NCI-H1930 (cell line): ENCODE data around the gene RFTN1.

Experiments used
- DNase-seq, 2 experiments: peaks; one replicate each; lab custom pipeline; 2025; lab: John Stamatoyannopoulos, UW

RFTN1 gene

GRCh38 chr3:16404349-16404895, 109.1 kb downstream of the RFTN1 start:
- no peak for DNase-seq

DNA sequence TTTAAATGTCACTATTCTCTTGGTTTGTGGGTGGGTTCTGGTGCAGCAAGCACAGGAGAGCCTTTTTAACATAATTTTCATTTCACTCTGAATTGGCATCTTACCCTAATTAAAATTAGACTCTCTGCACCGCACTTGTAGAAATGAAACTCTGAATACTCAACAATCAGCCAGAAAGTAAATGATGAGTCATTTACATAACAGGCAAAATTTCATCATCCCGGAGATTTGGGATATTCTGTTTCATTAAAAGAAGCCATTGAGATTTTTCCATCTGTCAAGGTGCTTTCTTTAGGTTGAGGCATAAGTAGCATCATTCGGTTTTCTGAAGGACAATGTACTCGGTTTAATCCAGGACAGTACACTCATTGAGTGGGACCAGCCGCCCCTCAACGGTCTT, 111.0 kb downstream of the RFTN1 start:
- no peak for DNase-seq

DNA sequence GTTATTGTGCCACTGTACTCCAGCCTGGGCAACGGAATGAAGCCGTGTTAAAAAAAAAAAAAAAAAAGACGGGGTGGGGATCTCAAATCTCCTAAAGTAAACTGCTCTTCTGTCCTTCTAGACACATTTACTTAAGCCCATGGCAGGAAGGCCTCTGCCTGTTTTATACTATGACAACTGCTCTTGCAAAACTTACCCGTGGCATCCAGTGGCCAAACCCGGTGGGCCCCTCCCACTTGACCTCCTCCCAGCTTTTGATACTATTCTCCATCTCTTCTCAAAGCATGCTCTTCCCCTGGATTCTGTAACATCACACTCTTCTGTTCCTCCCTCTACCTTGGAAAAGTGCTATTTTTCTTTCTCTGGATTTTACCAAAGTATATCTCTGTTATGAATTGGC, 112.2 kb downstream of the RFTN1 start:
- no peak for DNase-seq

GRCh38 chr3:16400106-16400931, 113.2 kb downstream of the RFTN1 start:
- DNase-seq, result no peak

GRCh38 chr3:16399473-16399872, 114.0 kb downstream of the RFTN1 start:
- DNase-seq, result no peak

DNA sequence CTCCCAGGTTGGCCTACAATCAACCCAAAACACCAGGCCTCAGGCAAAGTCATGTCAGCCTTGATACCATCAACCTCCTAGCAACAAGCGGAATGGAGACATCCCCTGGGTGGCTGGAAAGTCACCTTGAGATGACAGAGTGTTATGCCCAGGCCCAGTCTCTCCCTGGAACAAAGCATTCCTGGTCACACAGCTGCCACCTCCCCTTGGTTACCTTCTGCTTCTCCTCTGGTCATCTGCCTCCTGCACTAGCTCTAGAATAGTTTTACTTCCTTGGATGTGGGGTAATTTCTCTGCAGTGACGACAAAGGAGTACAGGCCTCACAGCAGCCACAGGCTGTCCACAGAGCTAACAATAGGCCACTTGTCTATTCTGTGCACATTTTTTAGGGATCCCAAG, 114.9 kb downstream of the RFTN1 start:
- DNase-seq, result no peak

DNA sequence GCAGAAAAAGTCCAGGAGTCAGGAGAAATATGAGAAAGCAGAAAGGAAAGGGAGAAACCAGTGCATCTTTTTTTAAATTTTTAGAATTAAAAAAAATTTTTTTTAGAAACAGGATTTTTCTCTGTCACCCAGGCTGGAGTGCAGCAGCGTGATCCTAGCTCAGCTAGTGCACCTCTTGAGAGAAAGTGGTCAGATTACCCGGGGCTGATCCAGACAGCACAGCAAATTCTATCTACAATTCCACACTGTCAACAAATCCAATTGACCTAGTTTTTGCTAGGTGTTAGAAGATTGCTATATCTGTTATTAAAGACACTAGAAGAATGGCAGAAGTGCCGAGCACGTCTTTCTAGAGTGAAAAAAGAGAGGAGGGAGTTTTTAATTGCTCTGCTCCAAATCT, 117.3 kb downstream of the RFTN1 start:
- DNase-seq, result no peak

GRCh38 chr3:16395212-16395611, 118.3 kb downstream of the RFTN1 start:
- DNase-seq, result no peak

DNA sequence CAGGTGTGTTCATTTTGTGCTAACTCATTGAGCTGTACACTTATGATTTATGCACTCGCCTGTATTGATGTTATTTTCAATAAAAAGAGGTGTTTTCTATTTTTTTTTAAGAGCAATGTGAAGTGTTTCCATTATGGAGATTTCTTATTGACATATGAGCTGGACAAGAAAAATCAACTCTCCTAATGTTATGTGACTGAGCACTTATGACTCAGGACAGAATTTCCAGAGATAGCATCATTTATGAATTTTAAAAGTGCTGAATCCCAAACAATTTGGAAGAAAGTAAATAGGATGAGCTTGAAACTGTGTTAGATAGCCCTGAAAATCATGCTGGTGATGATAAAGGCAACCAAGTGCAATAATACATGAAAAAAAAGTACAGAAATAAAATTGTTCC, 118.9 kb downstream of the RFTN1 start:
- DNase-seq, result no peak

- DNase-seq, result no peak
Observed at GRCh38 chr3:16392717-16393116, 120.8 kb downstream of the RFTN1 start.

DNA sequence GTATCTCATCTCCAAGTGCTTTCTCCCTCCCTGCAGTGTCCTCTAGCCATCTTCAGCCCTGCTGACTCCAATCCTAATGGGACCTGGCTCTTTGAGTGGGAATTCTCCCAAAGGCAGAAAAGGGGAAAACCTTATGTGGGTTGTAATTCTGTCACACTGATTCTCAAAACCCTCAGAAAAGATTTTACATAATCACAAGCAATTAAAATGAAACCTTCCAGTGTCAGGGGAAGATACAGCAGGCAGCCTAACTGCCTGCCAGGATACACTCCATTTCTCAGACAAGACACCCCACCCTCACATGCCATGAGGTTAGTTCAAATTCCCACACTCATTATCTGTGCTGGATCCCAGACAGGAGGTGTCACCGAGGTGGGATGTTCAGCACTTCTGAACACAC, 121.4 kb downstream of the RFTN1 start:
- no peak for DNase-seq

DNA sequence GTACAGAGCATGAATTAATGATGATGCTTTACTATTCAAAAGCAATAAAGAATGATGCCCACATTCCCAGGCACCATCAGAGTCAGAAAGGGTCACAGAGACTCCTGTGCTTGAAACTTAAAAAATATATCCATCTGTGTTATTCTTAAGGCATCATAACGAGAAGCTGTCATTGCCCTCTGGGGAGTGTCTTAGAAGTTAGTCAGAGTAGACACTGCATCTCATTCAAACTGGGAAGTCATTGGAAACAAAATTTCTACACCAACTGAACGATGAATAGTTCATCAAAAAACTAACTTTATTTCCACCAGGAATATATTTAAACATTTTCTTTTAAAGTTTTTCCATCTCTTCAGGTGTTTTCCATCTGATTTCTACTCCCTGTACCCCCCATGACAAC, 122.9 kb downstream of the RFTN1 start:
- DNase-seq, result no peak

DNA sequence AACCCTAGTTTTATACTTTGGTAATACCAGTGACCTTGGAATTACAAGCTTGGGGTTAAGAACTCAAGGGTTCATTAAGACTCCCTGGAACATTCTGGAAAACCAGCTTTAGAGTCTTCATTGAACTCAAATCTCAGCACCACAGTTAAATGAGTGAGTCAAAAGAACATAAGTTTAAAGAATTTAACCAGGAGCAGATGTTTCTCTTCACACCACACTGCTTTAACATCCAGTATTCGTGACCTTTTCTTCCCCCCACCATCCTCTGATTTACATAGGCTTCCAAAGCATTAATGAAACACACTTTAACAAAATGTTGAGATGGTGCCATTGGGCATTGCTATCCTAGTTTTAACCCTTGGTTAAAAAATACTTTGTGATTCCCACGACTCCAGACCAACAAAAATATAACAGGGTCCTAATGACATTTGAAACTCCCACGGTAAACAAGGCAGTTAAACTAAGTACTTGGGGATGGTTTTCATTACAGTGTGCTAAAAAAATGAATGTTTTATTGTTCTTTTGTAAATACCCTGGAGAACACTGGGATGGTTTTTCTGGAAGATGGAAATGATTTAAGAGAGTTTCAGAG, 124.6 kb downstream of the RFTN1 start:
- no peak for DNase-seq

GRCh38 chr3:16386561-16386960, 126.9 kb downstream of the RFTN1 start:
- DNase-seq, result no peak

GRCh38 chr3:16385151-16385550, 128.3 kb downstream of the RFTN1 start:
- DNase-seq, result no peak

DNA sequence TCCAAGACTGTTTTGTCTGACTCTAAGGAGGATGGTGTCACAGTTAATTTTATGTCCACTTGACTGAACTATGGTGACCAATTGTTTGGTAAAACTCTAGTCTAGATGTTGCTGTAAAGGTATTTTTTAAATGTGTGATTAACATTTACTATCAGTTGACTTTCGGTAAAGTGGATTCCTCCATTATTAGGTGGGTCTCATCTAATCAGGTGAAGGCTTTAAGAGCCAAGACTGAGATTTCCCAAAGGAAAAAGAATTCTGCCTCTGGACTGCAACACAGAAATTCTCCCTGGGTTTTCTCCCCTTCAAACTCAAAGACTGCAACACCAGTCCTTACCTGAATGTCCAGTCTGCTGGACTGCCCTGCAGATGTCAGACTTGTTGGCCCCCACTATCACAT, 129.6 kb downstream of the RFTN1 start:
- DNase-seq, result no peak

DNA sequence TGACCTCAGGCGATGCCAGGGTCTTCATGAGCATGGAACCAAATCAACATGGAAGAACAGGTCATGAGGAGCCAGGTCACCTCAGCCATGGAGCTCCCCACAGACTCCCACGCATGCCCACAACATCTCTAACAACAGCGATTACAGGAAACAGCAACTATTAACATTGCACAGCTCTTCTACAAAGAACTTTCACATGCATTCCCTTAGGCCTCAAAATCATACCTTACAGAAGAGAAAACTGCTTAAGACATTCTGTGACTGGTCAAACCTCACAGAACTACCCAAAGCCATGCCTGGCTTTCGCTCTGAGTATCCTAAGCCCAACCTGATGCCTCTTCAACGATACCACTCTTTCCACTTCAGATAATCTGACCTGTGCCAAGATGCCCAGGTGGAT, 130.7 kb downstream of the RFTN1 start:
- DNase-seq, result no peak

DNA sequence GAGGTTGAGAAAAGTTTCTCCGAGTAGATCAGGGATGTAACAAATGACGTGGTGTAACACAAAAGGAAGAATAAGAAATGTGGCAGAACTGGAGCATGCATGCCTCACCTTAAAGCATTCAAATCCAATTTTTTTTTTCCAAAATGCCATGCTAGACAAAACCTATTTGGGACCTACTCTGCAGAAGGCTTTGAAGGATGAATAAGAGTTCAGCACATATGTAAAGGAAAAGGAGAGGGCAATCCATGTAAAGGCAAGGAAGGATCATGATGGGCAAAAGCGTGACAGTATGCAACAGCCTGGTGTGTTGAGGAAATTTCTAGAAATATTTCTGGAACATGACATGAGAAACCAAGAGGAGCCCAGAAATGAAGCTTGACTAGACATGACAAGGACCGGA, 132.1 kb downstream of the RFTN1 start:
- no peak for DNase-seq

- no peak for DNase-seq
Observed at GRCh38 chr3:16380421-16380820, 133.1 kb downstream of the RFTN1 start.

- DNase-seq, result no peak
Observed at GRCh38 chr3:16379838-16380237, 133.7 kb downstream of the RFTN1 start.

GRCh38 chr3:16378920-16379319, 134.6 kb downstream of the RFTN1 start:
- DNase-seq, result no peak

- DNase-seq, result no peak
Observed at GRCh38 chr3:16378415-16378814, 135.1 kb downstream of the RFTN1 start.

DNA sequence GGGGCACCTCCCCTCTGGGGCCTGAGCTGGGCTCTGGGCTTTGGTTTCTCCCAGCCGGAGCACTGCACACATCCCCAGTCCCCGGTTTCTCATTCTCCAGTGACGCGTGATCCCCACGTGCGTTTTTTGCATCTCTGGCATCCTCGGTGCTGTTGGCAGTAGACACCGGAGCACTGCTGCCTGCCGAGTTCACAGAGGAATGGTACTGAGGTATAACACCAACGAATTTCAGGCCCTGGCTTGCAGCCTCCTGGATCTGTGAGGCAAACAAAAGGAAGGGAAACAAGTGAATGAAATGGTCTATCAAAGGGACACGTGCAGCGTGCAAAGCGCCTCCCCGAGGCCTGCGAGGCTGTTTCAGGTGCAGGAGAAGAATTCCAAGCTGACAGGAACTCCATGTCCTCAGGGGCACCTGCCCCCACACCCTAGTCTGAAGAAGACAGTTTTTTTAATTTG, 135.6 kb downstream of the RFTN1 start:
- no peak for DNase-seq

DNA sequence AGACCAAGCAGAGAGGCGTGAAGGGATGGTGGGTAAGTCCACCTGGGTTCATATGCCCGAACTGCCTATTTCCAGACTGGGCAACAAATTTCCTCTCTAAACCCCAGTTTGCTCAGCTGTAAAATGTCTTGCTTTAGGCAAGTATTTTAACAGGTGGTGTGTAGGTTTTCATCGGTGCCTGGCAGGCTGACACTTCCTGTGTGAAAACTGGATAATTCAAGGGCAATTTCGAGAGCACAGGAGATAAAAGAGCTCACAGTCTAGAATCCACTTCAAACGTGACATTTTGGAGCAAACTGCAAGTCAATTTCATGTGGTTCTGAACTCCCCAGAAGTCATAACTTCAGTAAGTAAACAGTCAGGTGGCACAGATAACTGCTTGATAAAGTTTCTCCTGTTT, 136.3 kb downstream of the RFTN1 start:
- DNase-seq, result no peak
